ENCODE results near the gene ARMC9. TPM values are rescaled to one million over a fixed set of nuclear protein-coding genes. Genes with fewer than 3 reads are reported as not detected.
A peak's percentile ranks its signal among the peaks of the same experiment; 100 is the strongest.

The ARMC9 gene
- total RNA-seq, 1 donor from 2014 or later = 15.1 TPM

- DNase-seq (ENCODE audit: low spot score in 2 of 2) (no peak), FAIRE-seq (no peak)
Observed at GRCh38 chr2:231355508-231356465, 157.4 kb downstream of the ARMC9 start.

GRCh38 chr2:231356466-231356844 is 158.0 kb downstream of the ARMC9 start:
- FAIRE-seq (no peak), DNase-seq (ENCODE audit: low spot score in 2 of 2) (no peak)

- DNase-seq (ENCODE audit: low spot score in 2 of 2) (no peak), FAIRE-seq (no peak)
Observed at GRCh38 chr2:231357048-231357447, 158.6 kb downstream of the ARMC9 start.

- no peak for DNase-seq (ENCODE audit: low spot score in 2 of 2)
Observed at GRCh38 chr2:231357931-231358330, 159.5 kb downstream of the ARMC9 start.

GRCh38 chr2:231359441-231359840 is 161.0 kb downstream of the ARMC9 start:
- no peak for FAIRE-seq
- DNase-seq (ENCODE audit: low spot score in 2 of 2) = no peak

More at GRCh38 chr2:231357931-231358330, 159.5 kb downstream of the ARMC9 start:
- no peak for FAIRE-seq

- DNase-seq (ENCODE audit: low spot score in 2 of 2) = no peak
- no peak for FAIRE-seq
Observed at GRCh38 chr2:231359948-231360347, 161.5 kb downstream of the ARMC9 start.

- FAIRE-seq = no peak
- no peak for DNase-seq (ENCODE audit: low spot score in 2 of 2)
Observed at GRCh38 chr2:231360401-231360800, 162.0 kb downstream of the ARMC9 start.

- DNase-seq (ENCODE audit: low spot score in 2 of 2) = no peak
- no peak for FAIRE-seq
Observed at GRCh38 chr2:231360881-231361371, 162.5 kb downstream of the ARMC9 start.

- FAIRE-seq (no peak), DNase-seq (ENCODE audit: low spot score in 2 of 2) (no peak)
Observed at GRCh38 chr2:231361701-231362554, 163.5 kb downstream of the ARMC9 start.

GRCh38 chr2:231362555-231363184 is 164.2 kb downstream of the ARMC9 start:
- no peak for DNase-seq (ENCODE audit: low spot score in 2 of 2)
- no peak for FAIRE-seq

- no peak for FAIRE-seq
- no peak for DNase-seq (ENCODE audit: low spot score in 2 of 2)
Observed at GRCh38 chr2:231364061-231364460, 165.6 kb downstream of the ARMC9 start.

GRCh38 chr2:231364961-231365810 is 166.8 kb downstream of the ARMC9 start:
- peak; percentile 68 to 70 for DNase-seq (ENCODE audit: low spot score in 2 of 2)
- no peak for FAIRE-seq

GRCh38 chr2:231367178-231367577 is 168.7 kb downstream of the ARMC9 start:
- no peak for DNase-seq (ENCODE audit: low spot score in 2 of 2)

GRCh38 chr2:231369580-231370428 is 171.4 kb downstream of the ARMC9 start:
- DNase-seq (ENCODE audit: low spot score in 2 of 2) (no peak), FAIRE-seq (no peak)

More at GRCh38 chr2:231367178-231367577, 168.7 kb downstream of the ARMC9 start:
- no peak for FAIRE-seq

- FAIRE-seq = no peak
- no peak for DNase-seq (ENCODE audit: low spot score in 2 of 2)
Observed at GRCh38 chr2:231370429-231370748, 172.0 kb downstream of the ARMC9 start.

- no peak for FAIRE-seq
- DNase-seq (ENCODE audit: low spot score in 2 of 2) = no peak
Observed at GRCh38 chr2:231370749-231371429, 172.5 kb downstream of the ARMC9 start.

GRCh38 chr2:231371430-231372054 is 173.1 kb downstream of the ARMC9 start:
- FAIRE-seq (no peak), DNase-seq (ENCODE audit: low spot score in 2 of 2) (peak in 1 of 2 donors; percentile 49)

- FAIRE-seq (no peak), DNase-seq (ENCODE audit: low spot score in 2 of 2) (no peak)
Observed at GRCh38 chr2:231372326-231372725, 173.9 kb downstream of the ARMC9 start.
